ENCODE data around the gene EIF4E1B.

The EIF4E1B gene

DNA sequence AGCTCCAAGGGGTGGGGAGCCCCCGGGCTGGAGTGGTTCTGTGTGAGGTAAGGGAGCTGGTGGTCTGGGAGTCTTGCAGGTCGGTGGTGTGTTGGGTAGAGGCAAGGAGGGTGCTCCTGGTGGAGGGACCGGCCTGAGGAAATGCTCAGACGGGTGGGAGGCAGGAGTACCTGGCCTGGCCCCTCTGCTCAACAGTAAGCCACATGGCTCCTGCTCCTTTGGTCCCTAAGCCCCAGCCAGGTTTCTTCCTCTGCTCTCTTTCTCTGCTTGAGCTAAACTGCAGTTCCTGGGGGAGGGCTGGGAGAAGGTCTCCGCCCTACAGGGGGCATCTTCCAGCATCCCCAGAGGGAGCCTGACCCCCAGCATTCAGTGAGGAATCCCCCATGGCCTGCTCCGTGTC lies 34.0 kb downstream of the EIF4E1B start:
- DNase-seq (ENCODE audit: low spot score): no peak

GRCh38 chr5:176664886-176665285 lies 34.4 kb downstream of the EIF4E1B start:
- DNase-seq (ENCODE audit: low spot score): no peak

DNA sequence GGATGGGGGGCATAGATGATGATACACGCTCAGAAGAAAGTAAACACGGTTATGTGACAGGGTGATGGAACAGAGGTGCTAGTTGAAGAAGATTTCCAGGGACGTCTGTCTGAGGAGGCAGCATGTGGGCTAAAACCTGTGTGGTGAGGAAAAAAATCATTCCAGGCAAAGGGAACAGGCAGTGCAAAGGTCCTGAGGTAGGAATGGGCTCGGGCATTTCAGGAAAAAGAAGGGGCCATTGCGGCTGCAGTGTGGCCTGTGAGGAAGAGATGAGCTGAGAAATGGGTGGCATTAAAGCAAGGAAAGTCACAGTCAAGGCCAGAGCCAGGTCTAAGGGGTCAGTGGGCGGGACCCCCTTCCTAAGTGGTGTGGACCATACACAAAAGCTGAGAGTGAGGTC lies 35.0 kb downstream of the EIF4E1B start:
- no peak for DNase-seq (ENCODE audit: low spot score)

GRCh38 chr5:176667637-176668036 lies 37.2 kb downstream of the EIF4E1B start:
- DNase-seq (ENCODE audit: low spot score): no peak

GRCh38 chr5:176670449-176670848 lies 40.0 kb downstream of the EIF4E1B start:
- DNase-seq (ENCODE audit: low spot score): no peak

- DNase-seq (ENCODE audit: low spot score): no peak
Measured at GRCh38 chr5:176671399-176671798, 40.9 kb downstream of the EIF4E1B start.

- DNase-seq (ENCODE audit: low spot score): no peak
Measured at GRCh38 chr5:176671890-176672747, 41.6 kb downstream of the EIF4E1B start.

DNA sequence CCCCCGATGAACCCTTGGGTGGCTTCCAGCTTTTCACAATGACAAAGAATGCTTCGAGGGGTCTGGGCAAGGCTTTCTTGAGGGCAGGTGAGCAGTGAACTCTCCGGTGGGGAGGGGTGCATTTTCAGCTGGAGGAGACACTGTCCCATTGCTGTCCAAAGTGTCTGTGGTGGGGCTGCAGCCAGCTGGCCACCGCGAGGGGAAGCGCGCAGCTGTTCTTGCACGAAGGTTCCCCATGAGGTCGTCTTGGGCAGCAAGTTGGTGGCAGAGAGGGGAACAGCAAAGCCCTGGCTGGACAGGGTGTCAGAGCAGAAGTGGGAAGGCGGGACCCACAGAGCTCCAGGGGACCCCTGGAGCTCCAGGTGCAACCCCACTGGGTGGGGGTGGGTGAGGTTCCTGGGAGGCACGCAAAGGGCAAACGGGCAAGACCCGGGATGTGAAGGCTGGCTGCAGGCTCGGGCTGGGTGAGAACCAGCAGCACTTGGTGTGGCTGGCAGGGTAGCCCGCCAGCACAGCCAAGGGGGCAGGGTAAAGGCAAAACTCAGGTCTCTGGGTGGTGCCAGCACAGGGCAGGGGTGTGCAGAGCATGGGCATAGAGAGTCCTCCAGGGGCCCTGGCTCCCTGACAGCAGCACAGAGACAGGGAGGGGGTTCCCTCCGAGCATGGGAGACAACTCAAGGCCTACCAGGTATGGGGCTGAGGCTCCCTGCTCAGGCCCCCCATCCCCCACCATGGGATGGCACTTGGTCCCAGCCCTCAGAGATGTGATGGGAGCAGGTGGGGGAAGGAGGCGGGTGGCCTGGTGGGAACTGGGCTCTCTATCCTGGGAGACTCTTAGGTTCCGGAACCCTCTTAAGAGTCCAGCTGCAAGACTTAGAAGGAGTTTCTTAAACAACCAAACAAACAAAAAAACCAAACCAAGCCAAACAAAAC lies 43.4 kb downstream of the EIF4E1B start:
- no peak for DNase-seq (ENCODE audit: low spot score)

DNA sequence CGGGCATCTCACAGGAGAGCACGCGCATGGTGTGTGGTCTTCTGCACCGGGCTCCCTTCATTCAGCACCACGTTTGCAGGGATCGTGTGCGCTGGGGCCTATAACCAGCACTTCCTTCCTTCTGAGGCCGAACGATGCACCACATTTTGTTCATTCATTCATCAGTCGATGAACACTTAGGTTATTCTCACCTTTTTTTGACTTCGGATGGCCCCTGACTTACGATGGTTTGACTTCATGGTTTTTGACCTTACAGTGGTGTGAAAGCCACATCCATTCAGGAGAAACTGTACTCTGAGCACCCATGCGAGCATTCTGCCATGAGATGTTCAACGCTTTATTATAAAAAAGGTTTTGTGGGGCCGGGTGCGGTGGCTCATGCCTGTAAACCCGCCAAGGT lies 44.3 kb downstream of the EIF4E1B start:
- DNase-seq (ENCODE audit: low spot score): no peak

GRCh38 chr5:176675676-176676360 lies 45.3 kb downstream of the EIF4E1B start:
- DNase-seq (ENCODE audit: low spot score): no peak

- DNase-seq (ENCODE audit: low spot score): no peak
Measured at GRCh38 chr5:176676361-176676824, 45.9 kb downstream of the EIF4E1B start.

DNA sequence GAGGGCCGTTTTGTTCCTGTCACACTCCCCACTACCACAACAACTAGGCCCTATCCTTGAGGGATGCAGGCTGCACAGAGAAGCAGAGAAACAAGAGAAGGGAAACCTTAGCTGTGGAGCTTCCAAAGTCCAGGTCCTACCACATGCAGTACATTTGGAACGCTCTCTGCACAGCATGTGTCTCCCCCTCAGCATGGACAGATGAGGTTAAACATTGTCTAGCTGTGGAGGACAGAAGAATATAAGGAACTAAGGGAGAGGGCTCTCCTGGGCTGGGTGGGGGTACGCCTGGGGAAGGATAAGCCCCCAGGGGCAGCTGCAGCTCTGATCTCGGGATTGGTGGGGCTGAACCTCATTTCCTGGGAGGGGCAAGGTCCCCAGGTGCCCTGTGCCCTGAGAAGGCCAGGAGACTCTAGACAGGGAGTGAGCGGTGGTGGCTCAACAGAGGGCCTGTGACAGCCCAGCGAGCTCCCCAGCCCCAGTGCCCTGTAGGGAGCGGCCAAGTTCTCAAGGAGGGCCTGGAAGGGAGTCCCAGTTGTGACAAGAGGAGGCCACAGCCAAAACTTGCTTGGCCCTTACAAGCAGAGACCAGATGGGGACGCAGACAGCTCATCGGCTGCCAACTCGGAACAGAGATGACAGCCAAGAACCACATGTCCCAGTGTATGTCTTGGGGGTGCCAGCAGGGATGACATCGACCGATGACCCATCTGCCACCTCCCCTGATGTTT lies 46.9 kb downstream of the EIF4E1B start:
- no peak for DNase-seq (ENCODE audit: low spot score)

- DNase-seq (ENCODE audit: low spot score): no peak
Measured at GRCh38 chr5:176678584-176678983, 48.1 kb downstream of the EIF4E1B start.

GRCh38 chr5:176679365-176680225 lies 49.1 kb downstream of the EIF4E1B start:
- DNase-seq (ENCODE audit: low spot score): no peak

DNA sequence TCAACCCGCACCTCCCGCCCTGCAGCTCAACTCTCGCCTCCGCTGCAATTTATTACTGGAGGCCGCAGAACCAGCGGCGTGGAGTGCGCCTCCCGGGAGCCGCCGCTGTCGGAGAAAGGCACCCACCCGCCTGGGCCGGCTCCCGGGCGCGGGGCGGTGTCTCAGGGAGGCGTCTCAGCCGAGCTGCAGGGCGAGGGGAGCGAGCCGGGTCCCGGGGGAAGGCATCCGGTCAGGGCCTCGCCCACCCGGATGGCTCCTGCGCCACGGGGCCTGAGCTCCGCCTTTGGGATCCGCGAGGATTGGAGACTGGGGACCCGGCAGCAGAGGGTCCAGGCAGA lies 49.7 kb downstream of the EIF4E1B start:
- DNase-seq (ENCODE audit: low spot score): no peak

DNA sequence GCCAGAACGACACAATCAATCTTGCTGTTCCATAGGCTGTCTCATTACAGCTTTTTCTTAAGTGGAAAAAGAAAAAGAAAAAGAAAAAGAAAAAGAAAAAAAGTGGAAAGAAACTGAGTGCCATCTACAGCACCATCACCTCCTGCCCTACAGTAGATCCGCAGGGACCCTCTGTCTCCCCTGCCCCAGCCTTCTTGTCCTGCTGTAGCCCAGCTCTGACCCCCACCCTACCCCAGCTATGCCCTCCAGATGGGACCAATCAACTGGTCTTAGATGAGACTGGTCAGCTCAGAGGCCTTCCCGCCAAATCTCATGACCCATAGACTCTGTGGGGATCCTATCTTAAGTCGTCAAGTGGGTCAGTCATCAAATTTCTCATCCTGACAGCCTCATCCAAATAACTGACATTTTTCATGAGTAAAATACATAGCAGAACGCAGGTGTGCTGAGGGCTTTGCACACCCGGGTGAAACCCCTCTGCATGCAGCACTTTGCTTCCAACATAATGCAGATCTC lies 51.6 kb downstream of the EIF4E1B start:
- DNase-seq (ENCODE audit: low spot score): no peak

DNA sequence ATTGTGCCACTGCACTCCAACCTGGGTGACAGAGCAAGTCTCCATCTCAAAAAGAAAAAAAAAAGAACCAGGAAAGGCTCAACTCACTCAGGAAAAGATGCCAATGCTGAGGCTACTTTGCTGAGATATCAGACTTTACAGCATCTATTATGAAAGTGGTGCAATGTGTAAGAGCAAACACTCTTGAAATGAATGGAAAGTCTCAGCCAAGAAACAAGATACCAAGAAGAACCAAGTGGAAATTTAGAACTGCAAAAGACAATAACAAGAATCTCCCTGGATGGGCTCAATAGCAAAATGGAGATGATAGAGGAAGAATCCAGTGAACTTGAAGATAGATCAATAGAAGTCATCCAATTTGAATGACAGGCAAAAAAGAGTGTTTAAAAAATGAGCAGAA lies 54.5 kb downstream of the EIF4E1B start:
- no peak for DNase-seq (ENCODE audit: low spot score)

DNA sequence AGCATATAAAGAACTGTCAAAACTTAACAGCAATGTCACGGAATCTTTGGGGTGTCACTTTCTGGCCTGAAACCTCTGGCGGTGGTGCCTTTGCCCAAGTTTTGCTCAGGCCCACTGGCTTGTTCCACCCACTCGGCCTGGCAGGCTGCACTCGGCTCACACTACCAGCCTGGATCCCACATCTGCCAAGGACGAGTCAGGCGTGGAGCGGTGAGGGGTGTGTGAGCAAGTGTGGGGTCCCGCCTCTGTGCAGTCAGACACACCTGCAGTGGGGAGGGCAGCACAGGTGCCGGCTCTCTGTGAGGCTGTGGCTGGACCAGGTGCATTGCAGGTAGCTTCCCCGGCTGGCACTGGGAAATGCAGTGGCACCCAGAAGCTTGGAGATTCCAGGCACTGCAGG lies 56.8 kb downstream of the EIF4E1B start:
- no peak for DNase-seq (ENCODE audit: low spot score)

- no peak for DNase-seq (ENCODE audit: low spot score)
Measured at GRCh38 chr5:176687881-176688280, 57.4 kb downstream of the EIF4E1B start.

DNA sequence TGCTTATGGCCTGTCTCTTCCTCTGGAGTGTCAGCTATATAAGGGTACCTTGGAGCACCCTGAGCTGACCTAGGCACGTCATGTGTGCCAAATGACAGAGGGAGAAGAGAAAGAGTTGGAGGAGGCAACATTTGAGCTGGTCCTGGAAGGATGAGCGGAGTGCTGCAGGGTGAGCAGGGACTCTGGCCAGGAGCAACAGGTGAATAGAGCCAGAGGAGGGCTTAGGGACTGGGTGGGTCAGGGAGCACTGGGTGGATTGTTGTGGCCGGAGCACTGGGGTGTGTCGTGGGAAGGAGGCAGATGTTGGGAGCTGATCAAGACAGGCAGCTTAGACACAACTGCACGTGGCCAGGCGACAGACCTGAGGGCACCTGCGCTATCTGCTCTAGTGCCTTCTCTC lies 60.4 kb downstream of the EIF4E1B start:
- DNase-seq (ENCODE audit: low spot score): no peak

- DNase-seq (ENCODE audit: low spot score): no peak
Measured at GRCh38 chr5:176691524-176691923, 61.0 kb downstream of the EIF4E1B start.
